ENCODE results near the gene SLC6A3.
"Not testable (repeated sequence)": the region's sequence is repeated elsewhere in the genome, so short reads cannot be mapped to it uniquely, and the experiment has no call there.

The SLC6A3 gene

GRCh38 chr5:1440098-1440493 is 5.1 kb downstream of the SLC6A3 start:
- DNase-seq (ENCODE audit: low read depth), result no peak

GRCh38 chr5:1439388-1440097 is 5.7 kb downstream of the SLC6A3 start:
- no peak for DNase-seq (ENCODE audit: low read depth)

DNA sequence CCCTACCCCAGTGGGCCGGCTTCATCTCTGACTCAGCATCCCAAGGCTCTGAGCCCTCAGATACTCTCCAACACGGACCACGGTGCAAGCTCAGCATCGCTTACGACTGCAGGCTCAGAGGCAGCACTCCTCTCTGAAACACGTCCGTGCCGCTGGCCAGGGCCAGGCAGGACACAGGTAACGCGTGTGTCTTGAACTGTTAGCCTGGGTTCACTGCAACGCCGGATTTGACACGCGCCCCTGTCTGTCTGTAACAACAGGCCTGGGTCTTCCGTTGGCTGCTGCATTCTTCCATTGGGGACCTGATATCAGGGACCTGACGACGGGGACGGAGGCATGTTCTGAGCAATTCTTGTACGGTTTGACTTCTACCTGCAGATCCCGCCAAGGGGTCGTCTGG is 6.4 kb downstream of the SLC6A3 start:
- DNase-seq (ENCODE audit: low read depth), result no peak

GRCh38 chr5:1437876-1438559 is 7.2 kb downstream of the SLC6A3 start:
- DNase-seq (ENCODE audit: low read depth), result no peak

DNA sequence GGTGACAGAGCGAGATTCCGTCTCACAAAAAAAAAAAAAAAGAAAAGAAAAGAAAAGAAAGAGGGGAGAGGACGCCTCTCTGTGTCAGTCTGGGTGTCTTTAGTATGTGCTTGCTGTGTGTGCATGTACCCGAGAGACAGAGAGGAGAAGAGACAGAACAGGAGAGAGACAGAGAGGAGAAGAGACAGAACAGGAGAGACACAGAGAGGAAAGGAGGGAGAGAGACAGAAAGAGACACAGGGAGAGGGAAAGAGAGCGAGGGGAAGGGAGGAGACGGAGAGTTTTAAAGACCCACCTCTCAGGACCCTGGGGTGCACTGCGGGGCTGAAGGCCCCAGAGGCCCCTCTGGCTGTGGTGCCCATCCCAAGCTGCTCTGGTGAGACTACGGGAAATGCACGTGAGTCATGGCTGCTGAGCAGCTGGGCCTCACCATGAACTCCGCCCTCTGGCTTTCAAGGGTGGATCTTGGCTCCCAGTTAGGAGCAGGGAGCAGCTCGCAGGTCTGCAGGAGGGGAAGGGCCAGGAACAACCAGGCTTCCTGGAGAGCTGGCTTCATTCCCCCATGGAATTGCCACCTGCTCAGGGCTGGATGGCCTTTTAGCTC is 7.9 kb downstream of the SLC6A3 start:
- DNase-seq (ENCODE audit: low read depth), result no peak

DNA sequence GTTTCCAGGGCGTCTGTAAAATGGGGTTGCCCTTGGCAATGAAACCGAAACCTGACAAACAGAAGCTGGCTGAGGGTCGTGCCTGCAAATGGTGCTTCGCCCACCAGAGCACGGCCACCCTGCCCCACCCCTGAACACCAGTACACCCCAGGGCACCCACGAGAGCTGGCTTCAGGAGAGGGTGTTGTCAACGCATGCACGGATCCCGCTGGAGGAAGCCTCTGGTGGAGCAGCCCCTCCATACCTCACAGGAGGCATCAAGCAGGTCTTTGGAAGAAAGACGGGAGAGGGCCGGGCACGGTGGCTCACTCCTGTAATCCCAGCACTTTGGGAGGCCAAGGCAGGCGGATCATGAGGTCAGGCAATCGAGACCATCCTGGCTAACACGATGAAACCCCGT is 8.6 kb downstream of the SLC6A3 start:
- DNase-seq (ENCODE audit: low read depth), result no peak

DNA sequence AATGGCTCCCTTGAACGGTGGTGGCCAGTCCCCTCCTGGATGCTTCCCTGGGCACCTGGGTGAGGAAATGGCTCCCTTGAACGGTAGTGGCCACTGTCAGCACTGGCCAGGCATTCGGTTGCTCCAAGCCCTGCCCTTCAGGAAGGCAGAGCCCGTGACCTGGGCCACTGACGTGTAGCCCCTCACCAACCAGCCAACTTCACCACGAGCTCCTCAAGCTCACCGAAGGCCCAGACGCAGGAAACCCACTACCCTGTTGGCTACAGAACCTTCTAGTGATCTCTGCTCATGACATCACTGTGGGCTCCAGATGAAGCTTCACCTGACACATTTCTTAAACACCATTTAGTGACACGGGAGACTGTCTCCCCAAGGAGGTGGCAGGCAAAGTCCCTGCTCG is 9.2 kb downstream of the SLC6A3 start:
- no peak for DNase-seq (ENCODE audit: low read depth)

DNA sequence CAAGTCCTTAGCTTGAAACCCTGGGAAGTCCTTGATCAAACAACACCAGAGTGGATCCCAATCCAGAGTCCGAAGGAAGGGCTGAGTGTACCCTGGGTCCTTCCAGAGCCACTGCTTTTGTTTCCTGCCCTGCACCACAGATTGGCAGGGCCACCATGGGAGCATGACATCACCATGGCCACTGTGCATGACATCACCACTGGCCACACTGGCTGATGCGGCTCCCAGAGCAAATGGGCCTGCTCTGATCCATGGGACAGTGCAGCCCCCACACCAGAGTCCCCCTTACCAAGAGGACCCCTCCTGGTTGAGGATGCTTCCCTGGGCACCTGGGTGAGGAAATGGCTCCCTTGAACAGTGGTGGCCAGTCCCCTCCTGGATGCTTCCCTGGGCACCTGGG is 9.9 kb downstream of the SLC6A3 start:
- no peak for DNase-seq (ENCODE audit: low read depth)

- DNase-seq (ENCODE audit: low read depth), result no peak
Measured at GRCh38 chr5:1432296-1432695, 12.9 kb downstream of the SLC6A3 start.

DNA sequence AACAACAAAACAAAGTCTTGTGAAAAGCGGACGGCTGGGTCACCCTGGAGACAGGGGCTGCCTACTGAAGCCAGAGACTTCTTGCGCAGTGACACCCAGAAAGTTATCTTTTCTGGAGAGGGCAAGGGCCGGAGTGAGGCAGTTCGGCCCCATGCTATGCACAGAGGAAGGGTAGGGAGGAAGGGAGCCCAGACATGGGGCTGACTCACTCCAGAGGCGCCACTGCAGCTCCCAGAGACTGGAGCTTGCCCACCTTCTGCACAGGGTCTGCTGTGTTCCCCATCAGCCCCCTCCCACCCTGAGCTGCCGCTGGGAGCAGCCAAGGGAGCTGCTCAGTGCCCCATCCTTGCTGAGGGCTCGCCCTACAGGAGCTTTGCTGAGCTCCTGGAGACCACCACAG is 13.3 kb downstream of the SLC6A3 start:
- no peak for DNase-seq (ENCODE audit: low read depth)

- DNase-seq (ENCODE audit: low read depth), result no peak
Measured at GRCh38 chr5:1431021-1431811, 14.0 kb downstream of the SLC6A3 start.

DNA sequence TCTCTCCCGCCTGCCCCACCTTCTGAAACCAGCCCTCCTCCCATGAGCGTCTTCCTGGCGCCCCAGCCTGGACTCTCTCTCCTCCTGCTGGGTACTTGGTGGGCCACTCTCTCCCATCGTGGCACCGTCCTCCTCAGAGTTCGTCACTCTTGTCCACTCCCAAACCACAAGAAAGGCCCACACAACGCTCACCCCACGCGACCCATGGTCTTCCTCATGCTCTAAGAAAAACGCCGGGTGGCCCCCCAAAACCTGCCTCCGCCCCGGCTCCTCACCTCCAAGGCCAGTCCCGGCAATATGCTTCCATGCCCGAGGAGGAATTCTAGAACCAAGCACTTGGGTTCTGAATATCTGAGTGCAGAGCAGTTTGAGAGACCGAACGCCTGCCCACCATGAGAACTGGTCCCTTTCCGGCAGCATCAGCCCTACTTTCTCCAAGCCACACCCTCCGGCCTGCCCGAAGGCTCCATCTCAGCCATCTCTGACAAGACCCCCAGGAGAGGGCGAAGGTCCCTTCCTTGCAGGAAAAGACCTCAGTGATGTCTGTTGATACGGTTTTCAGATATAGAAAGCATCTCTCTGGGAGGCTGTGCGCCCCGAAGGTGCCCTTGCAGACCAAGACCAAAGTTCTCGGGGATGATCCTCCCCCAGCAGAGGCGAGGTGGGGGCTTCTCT is 15.0 kb downstream of the SLC6A3 start:
- no peak for DNase-seq (ENCODE audit: low read depth)

DNA sequence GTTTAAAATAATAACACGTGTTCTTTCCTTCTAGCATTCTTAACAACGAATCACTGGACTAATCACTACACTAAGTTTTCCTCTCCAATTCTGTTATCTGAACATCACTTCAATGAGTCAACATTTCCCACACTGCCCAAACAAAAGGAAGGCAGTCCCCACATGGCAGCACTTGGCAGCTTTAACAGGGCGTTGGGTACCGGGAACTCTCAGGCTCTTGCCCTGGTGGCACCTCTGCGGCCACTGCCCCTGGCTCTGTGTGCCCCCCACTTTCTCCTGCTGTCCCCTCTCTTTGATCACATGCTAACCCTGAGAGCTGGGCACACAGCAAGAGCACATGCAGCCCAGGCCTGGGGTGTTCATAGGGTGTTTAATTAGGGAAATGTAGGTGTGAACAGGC is 15.7 kb downstream of the SLC6A3 start:
- DNase-seq (ENCODE audit: low read depth), result no peak

GRCh38 chr5:1429066-1429465 is 16.2 kb downstream of the SLC6A3 start:
- no peak for DNase-seq (ENCODE audit: low read depth)

- no peak for DNase-seq (ENCODE audit: low read depth)
Measured at GRCh38 chr5:1428107-1428506, 17.1 kb downstream of the SLC6A3 start.

DNA sequence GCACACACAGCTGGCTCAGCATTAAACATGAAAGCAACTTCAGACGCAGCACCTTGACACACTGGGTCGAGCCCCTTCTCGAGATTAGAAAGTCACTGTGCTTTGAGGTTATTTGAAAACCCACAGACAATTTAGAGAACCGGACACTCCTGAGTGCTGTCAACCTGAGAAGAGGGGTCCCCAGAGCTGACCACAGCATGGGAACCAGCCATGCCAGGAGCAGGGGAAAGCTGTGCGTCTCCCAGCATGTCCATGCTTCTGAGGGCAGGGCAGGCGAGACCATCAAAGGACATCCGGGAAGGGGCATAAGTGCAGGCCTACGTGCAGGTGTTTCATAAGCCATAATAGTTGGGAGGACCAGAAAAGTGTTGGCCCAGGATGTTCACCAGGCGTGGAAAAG is 20.5 kb downstream of the SLC6A3 start:
- no peak for DNase-seq (ENCODE audit: low read depth)

DNA sequence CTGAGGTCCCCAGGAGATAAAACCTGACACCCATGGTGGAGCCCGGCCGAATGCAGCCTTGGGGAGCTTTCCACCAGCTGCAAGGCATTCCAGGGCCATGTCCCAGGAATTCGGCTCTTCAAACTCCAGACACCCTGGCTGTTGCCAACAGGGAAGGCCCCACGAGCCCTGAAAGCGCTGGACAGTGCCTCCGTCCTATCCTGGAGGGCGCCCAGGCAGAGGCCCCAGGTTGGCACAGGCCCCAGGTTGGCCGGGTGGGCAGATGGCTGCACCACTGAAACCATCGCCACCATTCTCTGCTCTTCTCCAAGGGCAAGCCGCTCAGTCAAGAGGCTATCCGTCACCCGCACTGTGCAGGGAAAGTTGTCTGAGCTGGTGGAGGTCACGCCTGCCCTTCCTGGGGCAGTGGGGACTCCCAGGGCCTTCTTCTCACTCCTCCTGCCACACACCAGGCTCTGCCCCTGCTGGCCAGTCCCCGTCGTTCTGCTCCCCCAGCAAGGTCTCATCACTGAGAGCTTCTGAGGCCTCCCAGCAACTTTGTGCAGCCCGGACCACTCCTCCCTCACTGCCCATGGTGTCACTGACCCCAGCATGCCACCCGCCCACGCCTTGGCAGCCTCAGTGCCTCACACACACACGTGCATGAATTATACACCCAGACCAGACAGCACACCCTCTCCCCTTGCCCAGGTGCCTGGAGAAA is 21.2 kb downstream of the SLC6A3 start:
- DNase-seq (ENCODE audit: low read depth), result no peak

DNA sequence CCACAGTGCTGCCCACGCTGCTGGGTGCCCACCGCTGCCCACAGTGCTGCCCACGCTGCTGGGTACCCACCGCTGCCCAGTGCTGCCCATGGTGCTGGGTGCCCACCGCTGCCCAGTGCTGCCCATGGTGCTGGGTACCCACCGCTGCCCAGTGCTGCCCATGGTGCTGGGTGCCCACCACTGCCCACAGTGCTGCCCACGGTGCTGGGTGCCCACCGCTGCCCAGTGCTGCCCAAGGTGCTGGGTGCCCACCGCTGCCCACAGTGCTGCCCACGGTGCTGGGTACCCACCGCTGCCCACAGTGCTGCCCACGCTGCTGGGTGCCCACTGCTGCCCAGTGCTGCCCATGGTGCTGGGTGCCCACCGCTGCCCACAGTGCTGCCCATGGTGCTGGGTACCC is 22.7 kb downstream of the SLC6A3 start:
- DNase-seq (ENCODE audit: low read depth), result not testable (repeated sequence)

GRCh38 chr5:1421521-1422341 is 23.5 kb downstream of the SLC6A3 start:
- no peak for DNase-seq (ENCODE audit: low read depth)

Data from activated T-cell treated with anti-CD3 and anti-CD28 coated beads for 24 hours (primary cell).